Measurements from ENCODE around the gene NUDT14.

DNA sequence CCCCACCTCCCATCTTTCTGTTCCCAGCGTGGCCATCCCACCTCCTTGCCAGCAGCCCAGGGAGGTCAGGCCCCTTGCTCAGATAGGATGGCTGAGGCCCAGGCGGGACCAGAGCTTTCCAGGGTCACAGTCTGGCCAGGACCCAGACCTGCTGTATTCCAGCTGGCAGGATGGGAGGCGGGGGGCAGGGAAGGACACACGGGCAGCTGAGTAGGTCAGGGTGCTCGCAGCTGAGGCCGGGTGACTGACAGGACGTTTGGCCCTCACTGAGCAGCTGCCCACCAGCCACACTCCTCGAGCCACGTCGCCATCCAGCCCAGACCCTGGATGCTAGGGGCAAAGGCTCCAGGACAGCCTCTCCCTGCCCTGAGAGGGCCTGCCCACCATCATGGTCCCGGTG, 4.0 kb downstream of the NUDT14 start:
- TF ChIP-seq, protein P1, sequence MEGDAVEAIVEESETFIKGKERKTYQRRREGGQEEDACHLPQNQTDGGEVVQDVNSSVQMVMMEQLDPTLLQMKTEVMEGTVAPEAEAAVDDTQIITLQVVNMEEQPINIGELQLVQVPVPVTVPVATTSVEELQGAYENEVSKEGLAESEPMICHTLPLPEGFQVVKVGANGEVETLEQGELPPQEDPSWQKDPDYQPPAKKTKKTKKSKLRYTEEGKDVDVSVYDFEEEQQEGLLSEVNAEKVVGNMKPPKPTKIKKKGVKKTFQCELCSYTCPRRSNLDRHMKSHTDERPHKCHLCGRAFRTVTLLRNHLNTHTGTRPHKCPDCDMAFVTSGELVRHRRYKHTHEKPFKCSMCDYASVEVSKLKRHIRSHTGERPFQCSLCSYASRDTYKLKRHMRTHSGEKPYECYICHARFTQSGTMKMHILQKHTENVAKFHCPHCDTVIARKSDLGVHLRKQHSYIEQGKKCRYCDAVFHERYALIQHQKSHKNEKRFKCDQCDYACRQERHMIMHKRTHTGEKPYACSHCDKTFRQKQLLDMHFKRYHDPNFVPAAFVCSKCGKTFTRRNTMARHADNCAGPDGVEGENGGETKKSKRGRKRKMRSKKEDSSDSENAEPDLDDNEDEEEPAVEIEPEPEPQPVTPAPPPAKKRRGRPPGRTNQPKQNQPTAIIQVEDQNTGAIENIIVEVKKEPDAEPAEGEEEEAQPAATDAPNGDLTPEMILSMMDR (IDR thresholded peaks at IDR 0.05) = no peak
- no peak for TF ChIP-seq POLR2A (IDR thresholded peaks at IDR 0.05)
